Hepatocyte (in vitro differentiated cells): ENCODE measurements around the gene TAS2R19. TPM values are rescaled to one million over a fixed set of nuclear protein-coding genes. Genes with fewer than 3 reads are reported as not detected.

Source experiments
- DNase-seq: peaks from one replicate; pipeline ENCODE4 v3.0.0-alpha.2; 2016; ENCODE audit warnings: low spot score
- H2AFZ ChIP-seq: fragments of 200-600 bp; sonication (generic); 2 replicates; pipeline ENCODE4 v1.6.0; 2016; ENCODE audit warnings: antibody characterized with exemption, mild to moderate bottlenecking
- H3K27ac ChIP-seq: fragments of 200-600 bp; sonication (generic); 2 replicates; pipeline ENCODE4 v1.5.1; 2016; ENCODE audit warnings: mild to moderate bottlenecking
- H3K27me3 ChIP-seq: fragments of 200-600 bp; sonication (generic); 2 replicates; pipeline ENCODE4 v1.6.1; 2016
- H3K36me3 ChIP-seq: fragments of 200-600 bp; sonication (generic); replicated peaks from 2 replicates; pipeline ENCODE4 v1.5.1; 2016; ENCODE audit warnings: low read depth; ENCODE audit not compliant: insufficient read depth
- H3K4me1 ChIP-seq: fragments of 200-600 bp; sonication (generic); 2 replicates; pipeline ENCODE4 v1.5.1; 2016; ENCODE audit warnings: mild to moderate bottlenecking, moderate library complexity; ENCODE audit not compliant: insufficient read depth
- H3K4me2 ChIP-seq: fragments of 200-600 bp; sonication (generic); 2 replicates; pipeline ENCODE4 v1.6.0; 2016
- H3K4me3 ChIP-seq: fragments of 200-600 bp; sonication (generic); 2 replicates; pipeline ENCODE4 v1.5.1; 2016; ENCODE audit warnings: mild to moderate bottlenecking
- H3K79me2 ChIP-seq: fragments of 200-600 bp; sonication (generic); 2 replicates; pipeline ENCODE4 v1.6.0; 2017; ENCODE audit warnings: mild to moderate bottlenecking
- H3K9me2 ChIP-seq: fragments of 200-600 bp; sonication (generic); replicated peaks from 2 replicates; pipeline ENCODE4 v1.6.0; 2017; ENCODE audit warnings: mild to moderate bottlenecking; ENCODE audit not compliant: insufficient read depth
- H3K9me3 ChIP-seq: fragments of 200-600 bp; sonication (generic); 2 replicates; pipeline ENCODE4 v1.5.1; 2016; ENCODE audit warnings: low read depth, mild to moderate bottlenecking
- H4K20me1 ChIP-seq: fragments of 200-600 bp; sonication (generic); 2 replicates; pipeline ENCODE4 v1.6.0; 2016; ENCODE audit warnings: mild to moderate bottlenecking; ENCODE audit not compliant: insufficient read depth, poor library complexity, severe bottlenecking
- EZH2 ChIP-seq: fragments of 200-600 bp; sonication (generic); IDR thresholded peaks from 2 replicates; pipeline ENCODE4 v1.6.1; 2016; ENCODE audit warnings: antibody characterized with exemption, mild to moderate bottlenecking, borderline replicate concordance
- EZH2phosphoT487 ChIP-seq: fragments of 200-600 bp; sonication (generic); IDR thresholded peaks from one replicate; pipeline ENCODE4 v1.6.1; 2018; ENCODE audit warnings: antibody characterized with exemption, mild to moderate bottlenecking, low read depth, moderate library complexity; ENCODE audit not compliant: unreplicated experiment, severe bottlenecking
- WGBS: methylation state at CpG from one replicate; pipeline ENCODE4 v1.1.6; 2016; ENCODE audit warnings: low lambda C conversion rate; ENCODE audit errors: missing lambda C conversion rate; 5-methylcytosine and 5-hydroxymethylcytosine counted together
- polyA plus RNA-seq: library from polyadenylated mRNA; unstranded; fragments of >200 nt; fragmentation: Nextera tagmentation; extraction: Ambion mirVana; gene quantifications from 2 replicates; pipeline ENCODE4 v1.2.1, GENCODE V29; 2016
- total RNA-seq: library from RNA; depleted of rRNA; stranded (reverse); fragments of >200 nt; gene quantifications from 2 replicates; pipeline ENCODE4 v1.2.3, GENCODE V29; 2014
- TF ChIP-seq, protein P1 (sequence below): fragments of 200-600 bp; sonication (generic); IDR thresholded peaks from 2 replicates; pipeline ENCODE4 v1.5.1; 2016; ENCODE audit warnings: antibody characterized with exemption, mild to moderate bottlenecking; ENCODE audit not compliant: poor library complexity

Gene TAS2R19
- total and polyA plus RNA-seq, 2 experiments from 2014 or later = 1.4 to 7.4 TPM

DNA sequence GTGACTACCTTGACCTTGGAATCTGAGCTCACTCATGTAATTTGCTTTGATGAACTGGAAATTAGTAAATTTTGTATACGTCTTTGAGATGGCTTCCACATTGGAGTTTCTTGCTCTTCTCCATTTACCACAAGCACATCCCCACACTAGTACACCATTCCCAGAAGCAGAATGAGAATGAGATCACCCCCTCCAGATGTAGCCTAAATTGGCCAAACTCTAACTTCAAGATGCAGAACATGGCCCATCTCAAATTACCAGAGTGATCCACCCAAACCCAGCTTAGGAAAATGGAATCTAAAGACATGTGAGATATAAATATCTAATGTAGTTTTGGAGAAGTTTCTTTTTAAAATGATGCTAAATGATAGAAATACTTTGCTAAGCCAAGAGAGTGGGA, 14.8 kb downstream of the TAS2R19 start:
- H3K4me3 ChIP-seq = no peak overlapping the region
- H3K9me3 ChIP-seq = no peaks in the 10 kb centered on the region
- DNase-seq = no peak
- H3K79me2 ChIP-seq = no peaks in the 10 kb centered on the region
- TF ChIP-seq EZH2phosphoT487 (no peak), EZH2 (no peak)
- TF ChIP-seq, protein P1, sequence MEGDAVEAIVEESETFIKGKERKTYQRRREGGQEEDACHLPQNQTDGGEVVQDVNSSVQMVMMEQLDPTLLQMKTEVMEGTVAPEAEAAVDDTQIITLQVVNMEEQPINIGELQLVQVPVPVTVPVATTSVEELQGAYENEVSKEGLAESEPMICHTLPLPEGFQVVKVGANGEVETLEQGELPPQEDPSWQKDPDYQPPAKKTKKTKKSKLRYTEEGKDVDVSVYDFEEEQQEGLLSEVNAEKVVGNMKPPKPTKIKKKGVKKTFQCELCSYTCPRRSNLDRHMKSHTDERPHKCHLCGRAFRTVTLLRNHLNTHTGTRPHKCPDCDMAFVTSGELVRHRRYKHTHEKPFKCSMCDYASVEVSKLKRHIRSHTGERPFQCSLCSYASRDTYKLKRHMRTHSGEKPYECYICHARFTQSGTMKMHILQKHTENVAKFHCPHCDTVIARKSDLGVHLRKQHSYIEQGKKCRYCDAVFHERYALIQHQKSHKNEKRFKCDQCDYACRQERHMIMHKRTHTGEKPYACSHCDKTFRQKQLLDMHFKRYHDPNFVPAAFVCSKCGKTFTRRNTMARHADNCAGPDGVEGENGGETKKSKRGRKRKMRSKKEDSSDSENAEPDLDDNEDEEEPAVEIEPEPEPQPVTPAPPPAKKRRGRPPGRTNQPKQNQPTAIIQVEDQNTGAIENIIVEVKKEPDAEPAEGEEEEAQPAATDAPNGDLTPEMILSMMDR = no peak
- H4K20me1 ChIP-seq = no peaks in the 10 kb centered on the region
- 100% methylated on average over 1 of the region's 1 CpG for WGBS
- H3K27me3 ChIP-seq = no peaks in the 10 kb centered on the region
- H3K4me2 ChIP-seq = no peak overlapping the region
- H3K36me3 ChIP-seq = no peaks in the 10 kb centered on the region
- no peaks in the 10 kb centered on the region for H3K9me2 ChIP-seq
- no peaks in the 10 kb centered on the region for H3K4me1 ChIP-seq
- H2AFZ ChIP-seq = no peak overlapping the region
- no peak overlapping the region for H3K27ac ChIP-seq

DNA sequence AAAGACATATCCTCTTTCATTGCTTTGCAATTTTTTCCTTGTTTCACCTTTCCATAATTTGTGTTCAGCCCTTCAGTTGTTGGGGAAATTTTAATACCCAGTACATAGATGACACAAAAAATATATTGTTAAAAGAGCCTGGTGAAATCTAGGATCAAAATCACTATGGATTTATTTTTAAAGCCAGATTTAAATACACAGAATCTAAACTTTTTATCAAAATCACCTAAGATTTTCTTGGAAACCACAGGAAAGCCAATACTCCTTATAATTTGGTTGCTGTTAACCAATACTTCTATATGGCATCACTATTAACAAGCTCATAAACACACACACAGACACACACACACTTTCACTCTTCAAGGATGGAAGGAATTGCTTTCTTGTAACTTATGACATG, 24.2 kb downstream of the TAS2R19 start, which contains the start of gene TAS2R20:
TSS of gene TAS2R20 (minus strand) at position 101 of the 400 bp plus-strand sequence. CDS start 429 bp downstream, outside the sequence.
- no peaks in the 10 kb centered on the region for H3K9me2 ChIP-seq
- no peak within 1 kb of the TSS for H3K4me3 ChIP-seq
- no peaks in the 10 kb centered on the region for H3K27me3 ChIP-seq
- H3K79me2 ChIP-seq = no peaks in the 10 kb centered on the region
- no peak within 1 kb of the TSS for H3K4me2 ChIP-seq
- H4K20me1 ChIP-seq = no peaks in the 10 kb centered on the region
- DNase-seq = no peak
- H3K9me3 ChIP-seq = no peaks in the 10 kb centered on the region
- H2AFZ ChIP-seq = no peak within 1 kb of the TSS
- no peak within 1 kb of the TSS for H3K27ac ChIP-seq
- TF ChIP-seq, protein P1 = no peak
- TF ChIP-seq EZH2phosphoT487 = no peak
- TF ChIP-seq EZH2 = no peak
- no peaks in the 10 kb centered on the region for H3K36me3 ChIP-seq
- no peaks in the 10 kb centered on the region for H3K4me1 ChIP-seq

DNA sequence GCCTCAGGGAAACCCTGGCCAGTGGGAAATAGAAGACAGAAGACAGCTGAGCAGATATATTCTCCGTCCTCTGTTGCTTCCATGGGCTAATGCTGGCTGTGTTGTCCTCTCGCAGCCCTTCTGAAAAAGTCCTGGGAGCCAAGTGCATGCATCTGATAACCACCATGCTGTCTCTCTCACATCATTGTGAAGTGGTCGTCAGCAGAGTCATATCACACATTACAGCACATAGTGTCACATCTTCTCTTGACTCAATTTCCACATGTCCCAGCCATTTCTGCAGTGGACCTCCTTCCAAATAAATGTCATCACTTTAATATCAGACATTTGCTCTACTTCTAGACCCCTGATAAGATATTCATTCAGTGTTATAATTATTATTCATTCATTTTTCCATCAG, 28.1 kb downstream of the TAS2R19 start:
- no peaks in the 10 kb centered on the region for H3K4me1 ChIP-seq
- H3K27me3 ChIP-seq = no peaks in the 10 kb centered on the region
- H3K4me2 ChIP-seq = no peak overlapping the region
- no peak overlapping the region for H3K4me3 ChIP-seq
- H2AFZ ChIP-seq = no peak overlapping the region
- H3K9me3 ChIP-seq = peaks cover 10% of the 10 kb centered on the region
- H4K20me1 ChIP-seq = no peaks in the 10 kb centered on the region
- H3K36me3 ChIP-seq = no peaks in the 10 kb centered on the region
- 97% methylated on average over 3 of the region's 3 CpGs for WGBS
- no peak overlapping the region for H3K27ac ChIP-seq
- no peaks in the 10 kb centered on the region for H3K9me2 ChIP-seq
- no peaks in the 10 kb centered on the region for H3K79me2 ChIP-seq
- no peak for DNase-seq
- TF ChIP-seq, protein P1 = no peak
- TF ChIP-seq EZH2 (no peak), EZH2phosphoT487 (no peak)

DNA sequence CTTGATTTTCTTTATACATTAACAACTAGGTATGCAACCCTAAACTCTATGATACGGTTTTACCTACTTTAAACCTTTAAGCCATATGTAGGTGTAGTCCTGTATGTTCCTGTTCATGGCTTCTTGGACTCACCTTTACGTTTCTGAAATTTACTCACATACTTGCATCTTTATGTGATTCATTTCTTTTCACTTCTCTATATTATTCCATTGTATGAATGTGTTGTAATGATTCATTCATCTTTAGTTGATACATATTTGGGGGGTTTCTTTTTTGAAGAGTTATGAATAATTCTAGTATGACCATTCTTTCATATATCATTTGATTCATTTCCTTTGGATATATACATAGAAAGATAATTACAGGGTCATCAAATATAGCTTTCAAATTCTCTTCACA, 33.3 kb downstream of the TAS2R19 start:
- Histone ChIP-seq H3K9me2 (no peaks in the 10 kb centered on the region), H3K27me3 (no peaks in the 10 kb centered on the region), H3K79me2 (no peaks in the 10 kb centered on the region), H3K9me3 (peaks cover 10% of the 10 kb centered on the region), H2AFZ (no peak overlapping the region), H4K20me1 (no peaks in the 10 kb centered on the region), H3K4me3 (no peak overlapping the region), H3K36me3 (no peaks in the 10 kb centered on the region), H3K4me2 (no peak overlapping the region), H3K27ac (no peak overlapping the region), H3K4me1 (no peaks in the 10 kb centered on the region)
- 96% methylated on average over 2 of the region's 2 CpGs for WGBS
- no peak for DNase-seq
- TF ChIP-seq, protein P1 = no peak
